ENCODE measurements around the gene GATA5.

GRCh38 chr20:62523473-62524203 is 47.8 kb upstream of the GATA5 start:
- TF ChIP-seq GATA2 (IDR thresholded peaks at IDR 0.05; ENCODE audit: low read depth, low read length): no peak
- TF ChIP-seq GATA3 (IDR thresholded peaks at IDR 0.05; ENCODE audit: low read depth, low read length): no peak

Data from SH-SY5Y (cell line).